HepG2 (cell line): ENCODE measurements around the gene LIME1. TPM values are rescaled to one million over a fixed set of nuclear protein-coding genes. Genes with fewer than 3 reads are reported as not detected.

Experiments
- ARID3A ChIP-seq: IDR thresholded peaks from 2 replicates; pipeline ENCODE4 v1.6.1; 2012; ENCODE audit warnings: low read depth, low read length, improper control_type of control experiment
- BCL6 ChIP-seq: IDR thresholded peaks from 2 replicates; pipeline ENCODE4 v1.6.1; 2016; ENCODE audit warnings: missing genetic modification reagents, missing compliant biosample characterization
- MTF1 ChIP-seq: sonication (generic); formaldehyde crosslinking; IDR thresholded peaks from 2 replicates; pipeline ENCODE4 v1.5.0; 2020; ENCODE audit warnings: missing genetic modification reagents
- NFYB ChIP-seq: sonication (generic); formaldehyde crosslinking; IDR thresholded peaks from 2 replicates; pipeline ENCODE4 v1.4.0; 2020; ENCODE audit warnings: missing genetic modification reagents
- NR2F6 ChIP-seq, 2 experiments: IDR thresholded peaks; 2 replicates each; pipeline ENCODE4 v1.6.1; 2016; ENCODE audit warnings: antibody characterized with exemption in 1 of 2, mild to moderate bottlenecking in 1 of 2
- PRDM10 ChIP-seq: sonication (generic); formaldehyde crosslinking; IDR thresholded peaks from 2 replicates; pipeline ENCODE4 v1.4.0; 2020; ENCODE audit warnings: low read depth, missing genetic modification reagents
- RCOR2 ChIP-seq: IDR thresholded peaks from 2 replicates; pipeline ENCODE4 v1.6.1; 2016; ENCODE audit warnings: missing biosample characterization, missing genetic modification reagents
- ZBTB21 ChIP-seq: sonication (generic); formaldehyde crosslinking; IDR thresholded peaks from 2 replicates; pipeline ENCODE4 v1.4.0; 2020; ENCODE audit warnings: missing genetic modification reagents
- ZBTB34 ChIP-seq: sonication (generic); formaldehyde crosslinking; IDR thresholded peaks from 2 replicates; pipeline ENCODE4 v1.8.0; 2022; ENCODE audit warnings: mild to moderate bottlenecking, missing genetic modification reagents
- ZFYVE20 ChIP-seq: sonication (generic); formaldehyde crosslinking; IDR thresholded peaks from 2 replicates; pipeline ENCODE4 v1.8.0; 2023; ENCODE audit warnings: low read depth, mild to moderate bottlenecking, moderate library complexity, missing genetic modification reagents, borderline replicate concordance
- ZNF33B ChIP-seq: sonication (generic); formaldehyde crosslinking; IDR thresholded peaks from 2 replicates; pipeline ENCODE4 v1.5.1; 2020; ENCODE audit warnings: mild to moderate bottlenecking, missing genetic modification reagents
- ZNF619 ChIP-seq: sonication (generic); formaldehyde crosslinking; IDR thresholded peaks from 2 replicates; pipeline ENCODE4 v1.4.0; 2020; ENCODE audit warnings: mild to moderate bottlenecking, missing genetic modification reagents
- polyA plus RNA-seq, 8 experiments: library from polyadenylated mRNA; depleted of rRNA in 3 of 8; stranded (reverse) in 7 of 8; unstranded in 1 of 8; fragments of >200 nt; fragmentation: Illumina TruSeq in 4 of 8; extraction: Trizol in 4 of 8; gene quantifications; 2 replicates each; pipeline versions ENCODE4 v1.2.1 to v1.2.3, GENCODE V29; 2011 to 2016; ENCODE audit warnings: low read depth in 4 of 8, missing spikeins in 1 of 8, mixed read lengths in 1 of 8; ENCODE audit not compliant: insufficient read depth in 1 of 8
- total RNA-seq, 5 experiments: library from RNA; depleted of rRNA; stranded (reverse); fragments of >200 nt; fragmentation: Illumina TruSeq; extraction: Trizol; gene quantifications; 2 replicates each; pipeline ENCODE4 v1.2.3, GENCODE V29; 2016; ENCODE audit warnings: low read depth in 1 of 5

Gene LIME1
- total and polyA plus RNA-seq, 2 of the 13 experiments (the other 11 are each of a cell fraction or from before 2014, with no cell fraction given): 13.0 to 61.5 TPM

DNA sequence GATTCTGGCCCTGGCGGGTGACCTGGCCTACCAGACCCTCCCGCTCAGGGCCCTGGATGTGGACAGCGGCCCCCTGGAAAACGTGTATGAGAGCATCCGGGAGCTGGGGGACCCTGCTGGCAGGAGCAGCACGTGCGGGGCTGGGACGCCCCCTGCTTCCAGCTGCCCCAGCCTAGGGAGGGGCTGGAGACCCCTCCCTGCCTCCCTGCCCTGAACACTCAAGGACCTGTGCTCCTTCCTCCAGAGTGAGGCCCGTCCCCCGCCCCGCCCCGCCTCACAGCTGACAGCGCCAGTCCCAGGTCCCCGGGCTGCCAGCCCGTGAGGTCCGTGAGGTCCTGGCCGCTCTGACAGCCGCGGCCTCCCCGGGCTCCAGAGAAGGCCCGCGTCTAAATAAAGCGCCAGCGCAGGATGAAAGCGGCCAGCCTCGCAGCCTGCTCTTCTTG lies 2.2 kb downstream of the LIME1 start (continued):
- TF ChIP-seq ZBTB34 (CRISPR knock-in tag) (no peak), RCOR2 (CRISPR knock-in tag) (peak; percentile 13; the same call in 1 of the 2 replicates), NFYB (CRISPR knock-in tag) (no peak), ZNF619 (CRISPR knock-in tag) (no peak), ZBTB21 (0 out of 2 replicates have a peak, but pooled peaks have one; percentile 5), ZNF33B (CRISPR knock-in tag) (no peak), BCL6 (CRISPR knock-in tag) (no peak), ARID3A (no peak), NR2F6 (IDR thresholded peaks at IDR 0.05) (no peak; the same call in 1 of the 2 replicates), NR2F6 (CRISPR knock-in tag; IDR thresholded peaks at IDR 0.05) (no peak), MTF1 (no peak), ZFYVE20 (CRISPR knock-in tag) (no peak), PRDM10 (CRISPR knock-in tag) (0 out of 2 replicates have a peak, but pooled peaks have one; percentile 17)
- TF ChIP-seq, all 625 proteins: peak for 70
